ENCODE measurements around the gene JHY.

GRCh38 chr11:122862091-122862490 lies 20.5 kb upstream of the JHY start:
- TF ChIP-seq CTCF (IDR thresholded peaks at IDR 0.05), result no peak
- TF ChIP-seq POLR2A (IDR thresholded peaks at IDR 0.05), result no peak
